Coronary artery (tissue), 2 donors: ENCODE results near the gene NTM.

ENCODE experiments used
- DNase-seq: peaks from one replicate; pipeline ENCODE4 v3.0.0-alpha.2; 2017; ENCODE audit warnings: low spot score
- H3K27ac ChIP-seq, 2 donors: fragments of 200-600 bp; sonication (generic); one replicate each; pipeline ENCODE4 v1.5.1; 2016 to 2019
- H3K4me3 ChIP-seq: fragments of 200-600 bp; sonication (generic); 2 replicates; pipeline ENCODE4 v1.5.1; 2016; ENCODE audit warnings: mild to moderate bottlenecking, moderate library complexity
- CTCF ChIP-seq: fragments of 200-600 bp; sonication (generic); IDR thresholded peaks from one replicate; pipeline ENCODE4 v1.5.1; 2019; ENCODE audit warnings: antibody characterized with exemption

The NTM gene

GRCh38 chr11:132187386-132187785 lies 817.0 kb downstream of the NTM start:
- TF ChIP-seq CTCF: no peak
- no peak for DNase-seq
- H3K4me3 ChIP-seq: no peak overlapping the region
- no peak overlapping the region for H3K27ac ChIP-seq

GRCh38 chr11:132187814-132188213 lies 817.4 kb downstream of the NTM start:
- no peak overlapping the region for H3K4me3 ChIP-seq
- TF ChIP-seq CTCF: no peak
- H3K27ac ChIP-seq: no peak overlapping the region
- no peak for DNase-seq

- no peak overlapping the region for H3K27ac ChIP-seq
- no peak overlapping the region for H3K4me3 ChIP-seq
- DNase-seq: no peak
- TF ChIP-seq CTCF: no peak
Observed at GRCh38 chr11:132196928-132197327, 826.5 kb downstream of the NTM start.

GRCh38 chr11:132200353-132200936 lies 830.0 kb downstream of the NTM start:
- DNase-seq: no peak
- no peak for TF ChIP-seq CTCF
- no peak overlapping the region for H3K27ac ChIP-seq
- no peak overlapping the region for H3K4me3 ChIP-seq

GRCh38 chr11:132202621-132203020 lies 832.2 kb downstream of the NTM start:
- Histone ChIP-seq H3K27ac (no peak overlapping the region), H3K4me3 (no peak overlapping the region)
- no peak for DNase-seq
- no peak for TF ChIP-seq CTCF

GRCh38 chr11:132205006-132205405 lies 834.6 kb downstream of the NTM start:
- no peak for TF ChIP-seq CTCF
- Histone ChIP-seq H3K4me3 (no peak overlapping the region), H3K27ac (no peak overlapping the region)
- no peak for DNase-seq

GRCh38 chr11:132205496-132205895 lies 835.1 kb downstream of the NTM start:
- no peak for DNase-seq
- Histone ChIP-seq H3K4me3 (no peak overlapping the region), H3K27ac (no peak overlapping the region)
- TF ChIP-seq CTCF: no peak
